Prostate gland (tissue), 2 donors: ENCODE data around the gene POLR3E. TPM values are rescaled to one million over a fixed set of nuclear protein-coding genes. Genes with fewer than 3 reads are reported as not detected.

Experiments used
- DNase-seq: peaks from one replicate; pipeline ENCODE4 v3.0.0-alpha.2; 2019; ENCODE audit warnings: low spot score
- H3K27ac ChIP-seq, 2 donors: fragments of 200-600 bp; sonication (generic); 2 replicates each; pipeline ENCODE4 v1.5.1; 2017 to 2019
- H3K27me3 ChIP-seq: fragments of 200-600 bp; sonication (generic); replicated peaks from 2 replicates; pipeline ENCODE4 v1.5.1; 2019; ENCODE audit not compliant: insufficient read depth
- H3K36me3 ChIP-seq, 2 donors: fragments of 200-600 bp; sonication (generic); 1 replicate in 1 of 2; 2 replicates in 1 of 2; pipeline versions ENCODE4 v1.5.1 to v1.8.1; 2017 to 2019
- H3K4me1 ChIP-seq: fragments of 200-600 bp; sonication (generic); replicated peaks from 2 replicates; pipeline ENCODE4 v1.5.1; 2019
- H3K4me3 ChIP-seq, 2 donors: fragments of 200-600 bp; sonication (generic); 2 replicates each; pipeline ENCODE4 v1.5.1; 2017 to 2019
- H3K9me3 ChIP-seq: fragments of 200-600 bp; sonication (generic); 2 replicates; pipeline ENCODE4 v1.5.1; 2017
- POLR2A ChIP-seq: fragments of 450-650 bp; IDR thresholded peaks from one replicate; pipeline ENCODE4 v1.6.1; 2016; ENCODE audit warnings: antibody characterized with exemption, mild to moderate bottlenecking
- POLR2AphosphoS5 ChIP-seq: sonication (generic); formaldehyde crosslinking; IDR thresholded peaks from one replicate; pipeline ENCODE4 v1.6.1; 2017; ENCODE audit warnings: antibody characterized with exemption
- WGBS: methylation state at CpG from one replicate; pipeline ENCODE4 v1.1.5; 2018; 5-methylcytosine and 5-hydroxymethylcytosine counted together
- intact Hi-C: fragments of 100-400 bp; cut with DNase I; formaldehyde crosslinking; loops from one replicate; pipeline ENCODE4 v1.14.2; 2022
- total RNA-seq, 2 donors: library from RNA; depleted of rRNA; stranded (reverse); fragments of >200 nt; gene quantifications; one replicate each; pipeline ENCODE4 v1.1.0, GENCODE V29; 2016
- TF ChIP-seq, protein P1 (sequence below), 4 experiments: fragments of 200-600 bp in 2 of 4; fragments of 450-650 bp in 2 of 4; sonication (generic) in 2 of 4; IDR thresholded peaks; 1 replicate in 3 of 4; 2 replicates in 1 of 4; pipeline ENCODE4 v1.5.1; 2016 to 2019; ENCODE audit warnings: antibody characterized with exemption in 4 of 4, mild to moderate bottlenecking in 2 of 4, moderate library complexity in 2 of 4

Gene POLR3E
- total RNA-seq, 2 donors from 2014 or later, result 52.3 to 61.7 TPM

GRCh38 chr16:22311520-22311919 is 14.3 kb downstream of the POLR3E start:
- no peak for TF ChIP-seq POLR2AphosphoS5
- TF ChIP-seq, protein P1, sequence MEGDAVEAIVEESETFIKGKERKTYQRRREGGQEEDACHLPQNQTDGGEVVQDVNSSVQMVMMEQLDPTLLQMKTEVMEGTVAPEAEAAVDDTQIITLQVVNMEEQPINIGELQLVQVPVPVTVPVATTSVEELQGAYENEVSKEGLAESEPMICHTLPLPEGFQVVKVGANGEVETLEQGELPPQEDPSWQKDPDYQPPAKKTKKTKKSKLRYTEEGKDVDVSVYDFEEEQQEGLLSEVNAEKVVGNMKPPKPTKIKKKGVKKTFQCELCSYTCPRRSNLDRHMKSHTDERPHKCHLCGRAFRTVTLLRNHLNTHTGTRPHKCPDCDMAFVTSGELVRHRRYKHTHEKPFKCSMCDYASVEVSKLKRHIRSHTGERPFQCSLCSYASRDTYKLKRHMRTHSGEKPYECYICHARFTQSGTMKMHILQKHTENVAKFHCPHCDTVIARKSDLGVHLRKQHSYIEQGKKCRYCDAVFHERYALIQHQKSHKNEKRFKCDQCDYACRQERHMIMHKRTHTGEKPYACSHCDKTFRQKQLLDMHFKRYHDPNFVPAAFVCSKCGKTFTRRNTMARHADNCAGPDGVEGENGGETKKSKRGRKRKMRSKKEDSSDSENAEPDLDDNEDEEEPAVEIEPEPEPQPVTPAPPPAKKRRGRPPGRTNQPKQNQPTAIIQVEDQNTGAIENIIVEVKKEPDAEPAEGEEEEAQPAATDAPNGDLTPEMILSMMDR (IDR thresholded peaks at IDR 0.05), result no peak
- TF ChIP-seq POLR2A, result no peak
- DNase-seq, result no peak
- no peak overlapping the region for H3K27ac ChIP-seq
- no peaks in the 10 kb centered on the region for H3K27me3 ChIP-seq
- peaks cover 5% of the 10 kb centered on the region for H3K4me1 ChIP-seq
- H3K36me3 ChIP-seq, result peaks cover 10 to 16% of the 10 kb centered on the region in 2 donors
- H3K9me3 ChIP-seq, result no peaks in the 10 kb centered on the region
- no peak overlapping the region for H3K4me3 ChIP-seq
- WGBS, result 94% methylated on average over 4 of the region's 4 CpGs
- intact Hi-C loops, result no loop called here

DNA sequence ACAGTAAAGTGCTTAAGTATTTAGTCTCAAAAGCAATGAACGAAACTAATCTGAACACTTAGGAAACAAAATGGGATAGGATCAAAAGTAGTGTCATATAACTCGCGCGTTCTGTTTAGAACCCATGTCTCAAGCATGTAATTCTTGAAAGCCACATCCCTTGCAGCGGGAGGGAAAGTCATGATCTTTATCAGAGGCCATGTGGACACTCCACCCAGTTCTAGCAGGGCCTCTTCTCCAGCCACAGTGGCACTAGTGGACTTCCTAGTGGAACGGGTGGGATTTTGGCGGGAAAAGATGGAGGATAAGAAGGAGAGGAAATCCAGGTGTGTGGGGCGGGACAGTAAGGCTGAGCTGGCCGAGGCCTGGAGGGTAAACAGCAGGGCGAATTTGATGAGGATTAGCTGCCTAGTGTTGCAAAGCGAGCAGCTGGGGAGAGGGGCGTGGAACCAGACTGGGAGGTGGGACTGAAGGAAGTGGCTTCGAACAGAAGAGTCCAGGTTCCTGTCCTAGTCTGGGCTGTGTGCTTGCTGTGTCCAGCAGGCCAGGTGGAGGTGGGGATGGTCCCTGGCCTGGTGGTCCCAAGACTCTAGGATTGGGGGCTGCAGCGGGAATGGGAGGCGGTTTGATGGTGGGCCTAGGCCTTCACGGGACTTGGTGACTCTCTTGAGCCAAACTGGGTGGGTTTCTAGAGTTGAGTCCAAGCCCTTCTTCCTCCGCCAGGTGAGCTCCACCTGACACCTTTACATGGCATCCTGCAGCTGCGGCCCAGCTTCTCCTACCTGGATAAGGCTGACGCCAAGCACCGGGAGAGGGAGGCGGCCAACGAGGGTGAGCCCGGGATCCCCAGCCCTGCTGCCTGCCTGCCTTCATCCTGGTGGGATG is 15.9 kb downstream of the POLR3E start:
- Histone ChIP-seq H3K27me3 (no peaks in the 10 kb centered on the region), H3K4me3 (no peak overlapping the region), H3K27ac (peak overlapping the region in 1 of 2 donors; percentile 48), H3K36me3 (peaks cover 5 to 16% of the 10 kb centered on the region in 2 donors), H3K9me3 (no peaks in the 10 kb centered on the region), H3K4me1 (peaks cover 5% of the 10 kb centered on the region)
- WGBS, result 86% methylated on average over 21 of the region's 23 CpGs
- DNase-seq, result no peak
- intact Hi-C loops, result no loop called here
- TF ChIP-seq POLR2A, result no peak
- TF ChIP-seq, protein P1 (IDR thresholded peaks at IDR 0.05), result no peak
- TF ChIP-seq POLR2AphosphoS5, result no peak

DNA sequence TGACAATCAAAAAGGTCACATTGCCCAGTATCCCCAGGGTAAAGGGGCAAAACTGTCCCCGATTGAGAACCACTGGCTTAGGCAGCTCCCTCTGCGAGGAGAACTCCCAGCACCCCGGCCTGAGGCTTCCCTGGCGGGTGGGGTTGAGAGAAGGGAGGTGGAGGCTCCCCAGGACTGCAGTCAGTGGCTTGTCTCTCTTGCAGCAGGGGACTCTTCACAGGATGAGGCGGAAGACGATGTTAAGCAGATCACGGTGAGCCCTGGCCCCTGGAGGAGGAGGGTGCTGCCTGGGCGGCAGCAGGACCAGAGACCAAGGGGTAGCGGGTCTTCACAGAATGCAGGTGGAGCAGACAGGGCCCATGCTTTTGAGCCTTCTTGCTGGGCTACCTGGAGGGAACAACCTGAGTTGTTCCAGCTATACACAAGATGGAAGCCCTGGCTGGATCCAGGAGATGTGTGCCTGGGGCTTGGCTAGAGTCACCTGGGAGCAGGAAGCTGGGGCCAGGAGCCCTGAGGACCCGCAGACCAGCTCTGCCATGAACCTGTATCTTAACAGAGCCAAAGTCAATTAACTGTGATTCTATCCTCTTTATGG is 16.8 kb downstream of the POLR3E start:
- intact Hi-C loops, result no loop called here
- Histone ChIP-seq H3K27me3 (no peaks in the 10 kb centered on the region), H3K4me3 (no peak overlapping the region), H3K9me3 (no peaks in the 10 kb centered on the region), H3K36me3 (peaks cover 5 to 10% of the 10 kb centered on the region in 2 donors), H3K27ac (peak overlapping the region; percentile 48 to 53), H3K4me1 (peaks cover 5% of the 10 kb centered on the region)
- TF ChIP-seq POLR2A (no peak), POLR2AphosphoS5 (no peak)
- TF ChIP-seq, protein P1 (IDR thresholded peaks at IDR 0.05), result no peak
- no peak for DNase-seq
- 76% methylated on average over 10 of the region's 10 CpGs for WGBS

GRCh38 chr16:22314661-22315626 is 17.7 kb downstream of the POLR3E start:
- Histone ChIP-seq H3K27ac (peak overlapping the region; percentile 48 to 53), H3K36me3 (peaks cover under 1 to 2% of the 10 kb centered on the region in 2 donors), H3K4me3 (peak overlapping the region in 1 of 2 donors; percentile 8), H3K27me3 (no peaks in the 10 kb centered on the region), H3K9me3 (no peaks in the 10 kb centered on the region), H3K4me1 (peaks cover 5% of the 10 kb centered on the region)
- intact Hi-C loops, result no loop called here
- TF ChIP-seq, protein P1 (IDR thresholded peaks at IDR 0.05), result no peak
- peak; percentile 51 for TF ChIP-seq POLR2AphosphoS5
- DNase-seq, result peak; percentile 74
- 56% methylated on average over 37 of the region's 37 CpGs for WGBS
